GM23338 (cell line): ENCODE results near the gene ANKRD2. TPM values are rescaled to one million over a fixed set of nuclear protein-coding genes. Genes with fewer than 3 reads are reported as not detected.

Experiments used
- ATAC-seq: fragments of 200-7000 bp; cut with Tn5 transposase; 3 replicates; pipeline ENCODE4 v1.9.1; 2020
- DNase-seq: peaks from one replicate; pipeline ENCODE4 v3.0.0-alpha.2; 2015; ENCODE audit warnings: low spot score
- H2AFZ ChIP-seq: fragments of 200-600 bp; sonication (generic); 2 replicates; pipeline ENCODE4 v1.8.0; 2016; ENCODE audit warnings: antibody characterized with exemption, mild to moderate bottlenecking, moderate library complexity
- H3F3A ChIP-seq: fragments of 200-600 bp; sonication (generic); replicated peaks from 2 replicates; pipeline ENCODE4 v1.8.0; 2017; ENCODE audit warnings: antibody characterized with exemption, mixed run types, low read depth
- H3K27ac ChIP-seq: fragments of 200-600 bp; sonication (generic); 2 replicates; pipeline ENCODE4 v1.6.1; 2016; ENCODE audit warnings: low read depth
- H3K27me3 ChIP-seq: fragments of 200-600 bp; sonication (generic); 2 replicates; pipeline ENCODE4 v1.8.0; 2016; ENCODE audit warnings: mild to moderate bottlenecking, mixed run types, moderate library complexity; ENCODE audit not compliant: insufficient read depth
- H3K36me3 ChIP-seq: fragments of 200-600 bp; sonication (generic); 2 replicates; pipeline ENCODE4 v1.8.0; 2016; ENCODE audit warnings: mild to moderate bottlenecking; ENCODE audit not compliant: insufficient read depth
- H3K4me1 ChIP-seq: fragments of 200-600 bp; sonication (generic); 2 replicates; pipeline ENCODE4 v1.8.0; 2016; ENCODE audit warnings: mild to moderate bottlenecking, moderate library complexity; ENCODE audit not compliant: insufficient read depth
- H3K4me2 ChIP-seq: fragments of 200-600 bp; sonication (generic); 2 replicates; pipeline ENCODE4 v1.7.1; 2017; ENCODE audit warnings: mixed run types
- H3K4me3 ChIP-seq: fragments of 200-600 bp; sonication (generic); 2 replicates; pipeline ENCODE4 v1.6.1; 2016; ENCODE audit warnings: mixed run types
- H3K79me2 ChIP-seq: fragments of 200-600 bp; sonication (generic); replicated peaks from 2 replicates; pipeline ENCODE4 v1.8.0; 2017; ENCODE audit warnings: mild to moderate bottlenecking; ENCODE audit not compliant: insufficient read depth
- H3K9me2 ChIP-seq: fragments of 200-600 bp; sonication (generic); 2 replicates; pipeline ENCODE4 v1.8.0; 2017; ENCODE audit not compliant: insufficient read depth
- H4K20me1 ChIP-seq: fragments of 200-600 bp; sonication (generic); replicated peaks from 2 replicates; pipeline ENCODE4 v1.8.0; 2017; ENCODE audit warnings: mild to moderate bottlenecking; ENCODE audit not compliant: insufficient read depth
- H3K27ac Mint-ChIP-seq: 2 replicates; pipeline ENCODE4 v1.8.0; 2020; ENCODE audit warnings: inconsistent platforms, mild to moderate bottlenecking, moderate library complexity, mixed read lengths
- H3K27me3 Mint-ChIP-seq: 3 replicates; pipeline ENCODE4 v1.8.0; 2022; ENCODE audit warnings: low read depth, mild to moderate bottlenecking, moderate library complexity, mixed read lengths, inconsistent platforms; ENCODE audit not compliant: insufficient read depth, poor library complexity
- H3K36me3 Mint-ChIP-seq: 3 replicates; pipeline ENCODE4 v1.8.0; 2021; ENCODE audit warnings: low read depth, mild to moderate bottlenecking, inconsistent platforms, moderate library complexity, mixed read lengths
- H3K4me1 Mint-ChIP-seq: 3 replicates; pipeline ENCODE4 v1.8.0; 2020; ENCODE audit warnings: mild to moderate bottlenecking, inconsistent platforms, mixed read lengths
- H3K4me3 Mint-ChIP-seq: 3 replicates; pipeline ENCODE4 v1.8.0; 2021; ENCODE audit warnings: moderate library complexity, mild to moderate bottlenecking, inconsistent platforms, mixed read lengths
- H3K9me3 Mint-ChIP-seq: 3 replicates; pipeline ENCODE4 v1.8.0; 2020; ENCODE audit warnings: moderate library complexity, mild to moderate bottlenecking, inconsistent platforms, mixed read lengths
- CREB1 ChIP-seq: fragments of 250-450 bp; sonication (Bioruptor Pico); IDR thresholded peaks from 2 replicates; pipeline ENCODE4 v1.5.0; 2020; ENCODE audit warnings: low read depth, mild to moderate bottlenecking, moderate library complexity
- CTCF ChIP-seq, 2 experiments: fragments of 200-600 bp in 1 of 2; sonication (generic) in 1 of 2; conservative IDR thresholded peaks; 2 replicates each; pipeline versions ENCODE4 v1.5.1 to v1.6.1; 2016 to 2017; ENCODE audit warnings: antibody characterized with exemption in 2 of 2, low read depth in 2 of 2, mild to moderate bottlenecking in 2 of 2, moderate library complexity in 1 of 2
- ETS1 ChIP-seq: IDR thresholded peaks from 2 replicates; pipeline ENCODE4 v1.6.1; 2016; ENCODE audit warnings: antibody characterized with exemption
- EZH2 ChIP-seq: fragments of 200-600 bp; sonication (generic); IDR thresholded peaks from one replicate; pipeline ENCODE4 v1.8.0; 2017; ENCODE audit warnings: antibody characterized with exemption, mild to moderate bottlenecking, low read depth; ENCODE audit not compliant: unreplicated experiment
- EZH2phosphoT487 ChIP-seq: fragments of 200-600 bp; sonication (generic); IDR thresholded peaks from one replicate; pipeline ENCODE4 v1.8.1; 2018; ENCODE audit warnings: antibody characterized with exemption; ENCODE audit not compliant: unreplicated experiment
- NANOG ChIP-seq: IDR thresholded peaks from 2 replicates; pipeline ENCODE4 v1.6.1; 2016; ENCODE audit warnings: antibody characterized with exemption, borderline replicate concordance
- POLR2AphosphoS5 ChIP-seq: IDR thresholded peaks from 2 replicates; pipeline ENCODE4 v1.6.1; 2016; ENCODE audit warnings: antibody characterized with exemption, low read depth
- REST ChIP-seq: IDR thresholded peaks from one replicate; pipeline ENCODE4 v1.6.1; 2018; ENCODE audit warnings: antibody characterized with exemption; ENCODE audit not compliant: unreplicated experiment
- STAT1 ChIP-seq: IDR thresholded peaks from one replicate; pipeline ENCODE4 v1.6.1; 2016; ENCODE audit warnings: antibody characterized with exemption; ENCODE audit not compliant: unreplicated experiment
- ZNF331 ChIP-seq: fragments of 250-450 bp; sonication (Bioruptor Pico); IDR thresholded peaks from 2 replicates; pipeline ENCODE4 v1.5.0; 2020; ENCODE audit warnings: low read depth, mild to moderate bottlenecking, moderate library complexity
- polyA plus RNA-seq: library from polyadenylated mRNA; unstranded; fragments of >200 nt; fragmentation: Nextera tagmentation; extraction: Ambion mirVana; gene quantifications from 2 replicates; pipeline ENCODE4 v1.2.1, GENCODE V29; 2016
- total RNA-seq: library from RNA; depleted of rRNA; stranded (reverse); fragments of >200 nt; shearing (Covaris generic); gene quantifications from 2 replicates; pipeline ENCODE4 v1.2.3, GENCODE V29; 2014

The ANKRD2 gene
- total and polyA plus RNA-seq, 2 experiments from 2014 or later = not detected

GRCh38 chr10:97628228-97628627 lies 55.6 kb downstream of the ANKRD2 start:
- Mint-ChIP-seq H3K4me1 (peaks cover 2% of the 10 kb centered on the region; the same call in 1 of the 3 replicates), H3K4me3 (no peak overlapping the region), H3K27ac (no peak overlapping the region), H3K27me3 (peaks cover 4% of the 10 kb centered on the region), H3K9me3 (no peaks in the 10 kb centered on the region), H3K36me3 (no peaks in the 10 kb centered on the region)
- Histone ChIP-seq H3F3A (no peaks in the 10 kb centered on the region), H3K4me1 (0 out of 2 replicates have a peak, but pooled peaks cover 3% of the 10 kb centered on the region), H3K4me2 (no peak overlapping the region), H3K27ac (no peak overlapping the region), H3K9me2 (no peaks in the 10 kb centered on the region), H2AFZ (no peak overlapping the region), H4K20me1 (peaks cover 4% of the 10 kb centered on the region), H3K4me3 (no peak overlapping the region), H3K36me3 (no peaks in the 10 kb centered on the region), H3K79me2 (peaks cover 26% of the 10 kb centered on the region), H3K27me3 (no peaks in the 10 kb centered on the region)
- ATAC-seq (no peak), DNase-seq (no peak)
- TF ChIP-seq EZH2phosphoT487 (no peak), CTCF (conservative IDR thresholded peaks at IDR 0.05; ENCODE audit: low read depth in 2 of 2) (no peak), ZNF331 (CRISPR knock-in tag) (no peak), NANOG (no peak), CREB1 (CRISPR knock-in tag) (no peak), ETS1 (no peak), EZH2 (no peak), REST (no peak), STAT1 (no peak), POLR2AphosphoS5 (no peak)

GRCh38 chr10:97629289-97629688 lies 56.7 kb downstream of the ANKRD2 start:
- Histone ChIP-seq H3K4me3 (no peak overlapping the region), H3K4me2 (no peak overlapping the region), H3K9me2 (no peaks in the 10 kb centered on the region), H3K27ac (no peak overlapping the region), H2AFZ (no peak overlapping the region), H3F3A (no peaks in the 10 kb centered on the region), H3K27me3 (no peaks in the 10 kb centered on the region), H3K36me3 (no peaks in the 10 kb centered on the region), H4K20me1 (peaks cover 4% of the 10 kb centered on the region), H3K4me1 (0 out of 2 replicates have a peak, but pooled peaks cover 3% of the 10 kb centered on the region), H3K79me2 (peaks cover 26% of the 10 kb centered on the region)
- Mint-ChIP-seq H3K27me3 (peaks cover 6% of the 10 kb centered on the region), H3K4me1 (peaks cover 6% of the 10 kb centered on the region; the same call in 2 of the 3 replicates), H3K36me3 (no peaks in the 10 kb centered on the region), H3K4me3 (no peak overlapping the region), H3K27ac (no peak overlapping the region), H3K9me3 (no peaks in the 10 kb centered on the region)
- ATAC-seq = no peak
- DNase-seq = no peak
- TF ChIP-seq REST = no peak
- TF ChIP-seq NANOG = no peak
